ENCODE results near the gene PAX6.
"Not testable (repeated sequence)": the region's sequence is repeated elsewhere in the genome, so short reads cannot be mapped to it uniquely, and the experiment has no call there.

PAX6 gene

DNA sequence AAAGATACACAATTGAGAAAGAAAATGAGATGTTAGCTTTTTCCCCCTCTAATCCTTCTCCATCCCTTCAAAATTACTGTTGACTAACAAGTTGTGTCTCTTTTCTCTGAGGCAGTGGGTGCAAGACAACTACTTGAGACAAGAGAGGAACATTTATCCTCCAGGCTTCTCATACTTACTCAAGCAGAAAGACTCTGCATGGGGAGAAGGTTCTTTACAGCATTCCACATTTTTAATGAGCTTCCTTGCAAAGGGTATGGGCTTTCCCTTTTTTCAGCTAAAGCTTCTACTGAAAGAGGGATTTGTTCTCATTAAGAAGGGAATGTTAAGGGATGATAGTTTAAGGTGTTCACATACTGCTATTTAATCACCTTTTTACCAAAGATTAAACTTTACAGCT is 47.8 kb downstream of the PAX6 start:
- DNase-seq = no peak

DNA sequence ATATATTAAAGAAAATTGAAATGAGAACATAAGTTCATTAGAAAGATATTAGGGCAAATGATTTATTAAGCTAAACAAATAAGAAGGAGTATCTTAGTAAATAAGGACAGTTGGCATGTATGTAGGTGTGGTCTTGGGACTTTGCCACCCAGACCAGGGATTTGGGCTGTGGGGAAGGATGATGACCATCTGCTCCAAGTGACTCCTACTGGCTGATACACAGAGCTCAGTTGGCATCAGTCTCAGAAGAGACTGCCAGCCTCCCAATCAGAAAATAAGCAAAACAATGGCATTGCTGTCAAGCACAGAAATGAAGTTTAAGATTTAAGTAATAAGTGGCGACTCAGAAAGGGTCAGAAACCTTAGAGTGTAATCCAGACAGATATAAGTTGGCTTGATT is 49.5 kb downstream of the PAX6 start:
- no peak for DNase-seq

DNA sequence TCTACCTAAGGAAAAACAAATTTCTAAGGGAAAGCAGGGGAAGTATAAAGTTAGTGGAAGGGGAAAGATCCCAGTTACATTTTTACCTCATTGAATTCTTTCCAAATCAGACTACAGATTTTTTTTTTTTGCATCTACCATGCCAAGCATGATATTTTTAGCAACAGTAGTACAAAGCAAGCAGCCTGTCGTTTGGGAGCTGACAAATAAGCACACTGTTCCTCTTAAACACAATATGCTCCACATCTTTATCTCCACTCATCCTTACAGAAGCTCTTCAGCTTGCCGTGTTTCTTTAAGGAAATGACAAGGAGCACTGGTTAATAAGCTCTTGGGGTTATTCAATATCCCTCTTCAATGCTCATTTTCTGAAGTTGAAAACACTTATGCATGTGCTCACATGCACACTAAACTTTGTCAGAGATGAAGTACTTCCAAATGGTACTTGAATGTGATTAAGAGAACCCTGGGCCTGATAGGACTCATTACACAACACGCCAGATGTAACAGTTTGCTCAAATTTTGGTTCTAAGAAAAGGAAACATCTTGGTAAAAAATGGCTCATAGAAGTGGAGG is 53.8 kb downstream of the PAX6 start:
- DNase-seq = no peak

DNA sequence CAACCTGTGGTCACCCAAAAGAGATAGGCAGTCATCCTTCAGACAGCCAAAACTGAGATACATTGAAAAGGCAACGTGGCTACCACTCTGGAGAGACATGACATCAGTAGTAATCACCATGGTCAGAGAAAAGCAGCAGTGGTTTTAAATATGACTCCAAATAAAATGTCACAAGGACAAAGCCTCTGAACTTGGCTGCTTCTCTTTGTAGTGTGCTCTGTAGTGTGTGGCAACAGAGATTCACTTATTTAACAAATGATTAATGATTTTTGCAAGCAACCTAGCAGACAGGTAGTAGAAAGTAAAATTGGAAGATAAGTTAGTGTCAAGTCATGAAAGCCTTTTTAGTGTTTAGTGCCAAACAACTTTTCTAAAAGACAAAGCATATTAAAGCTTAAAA is 63.5 kb downstream of the PAX6 start:
- no peak for DNase-seq

DNA sequence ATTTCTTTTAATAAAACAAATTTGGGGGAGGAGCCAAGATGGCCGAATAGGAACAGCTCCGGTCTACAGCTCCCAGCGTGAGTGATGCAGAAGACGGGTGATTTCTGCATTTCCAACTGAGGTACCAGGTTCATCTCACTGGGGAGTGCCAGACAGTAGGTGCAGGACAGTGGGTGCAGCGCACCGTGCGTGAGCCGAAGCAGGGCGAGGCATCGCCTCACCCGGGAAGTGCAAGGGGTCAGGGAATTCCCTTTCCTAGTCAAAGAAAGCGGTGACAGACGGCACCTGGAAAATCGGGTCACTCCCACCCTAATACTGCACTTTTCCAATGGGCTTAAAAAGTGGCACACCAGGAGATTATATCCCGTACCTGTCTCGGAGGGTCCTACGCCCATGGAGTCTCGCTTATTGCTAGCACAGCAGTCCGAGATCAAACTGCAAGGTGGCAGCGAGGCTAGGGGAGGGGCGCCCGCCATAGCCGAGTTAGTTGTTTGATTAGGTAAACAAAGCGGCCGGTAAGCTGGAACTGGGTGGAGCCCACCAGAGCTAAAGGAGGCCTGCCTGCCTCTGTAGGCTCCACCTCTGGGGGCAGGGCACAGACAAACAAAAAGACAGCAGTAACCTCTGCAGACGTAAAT is 70.3 kb downstream of the PAX6 start:
- DNase-seq = not testable (repeated sequence)

DNA sequence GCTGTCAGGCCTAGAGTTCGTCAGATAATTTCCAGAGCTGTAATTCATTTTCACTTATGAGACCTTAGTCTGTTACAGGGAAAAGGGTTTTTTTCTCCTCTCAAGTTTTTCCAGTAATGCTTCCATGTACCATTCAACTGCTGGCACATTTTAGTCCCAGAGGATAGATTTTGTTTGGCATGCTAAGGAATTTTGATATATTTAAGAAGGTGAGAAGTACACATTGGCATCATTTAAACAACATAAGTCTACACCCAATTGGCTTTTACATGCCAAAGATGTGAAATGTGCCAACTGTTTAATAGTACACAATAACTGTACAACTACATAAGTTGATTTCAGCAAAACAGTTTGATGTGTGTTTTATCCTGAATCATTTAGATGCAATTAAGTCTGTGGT is 71.0 kb downstream of the PAX6 start:
- DNase-seq = no peak

Data from AML-193 (cell line).